AG08396 (cell line): ENCODE measurements around the gene DDX46.
"Not testable (repeated sequence)": the region's sequence is repeated elsewhere in the genome, so short reads cannot be mapped to it uniquely, and the experiment has no call there.

Experiments used
- DNase-seq: peaks from one replicate; pipeline ENCODE4 v3.0.0; 2012; ENCODE audit warnings: low spot score, mixed read lengths

The DDX46 gene

DNA sequence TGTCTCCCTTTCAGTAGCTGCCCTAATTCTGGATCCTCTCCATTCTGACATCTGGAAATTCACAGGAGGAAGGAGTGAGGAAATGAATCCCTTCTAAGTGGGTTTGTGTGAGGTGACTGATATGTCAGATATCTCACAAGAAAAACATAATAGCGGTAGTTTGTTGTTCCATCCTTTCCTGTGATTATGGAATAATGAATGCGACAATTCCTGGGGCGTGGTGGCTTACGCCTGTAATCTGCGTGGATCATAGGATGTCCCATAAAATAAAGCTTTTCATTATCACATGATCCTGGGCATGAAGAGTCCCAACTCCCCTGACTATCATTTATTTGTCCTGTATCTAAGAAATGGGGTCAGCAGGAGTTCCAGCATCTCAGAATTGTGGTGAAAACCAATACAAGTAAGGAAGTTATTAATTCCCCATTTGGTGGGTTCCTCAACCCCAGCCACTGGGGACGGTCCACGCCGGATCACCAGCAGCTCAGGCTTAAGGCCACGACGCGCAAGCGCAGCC is 86.8 kb downstream of the DDX46 start:
- no peak for DNase-seq

DNA sequence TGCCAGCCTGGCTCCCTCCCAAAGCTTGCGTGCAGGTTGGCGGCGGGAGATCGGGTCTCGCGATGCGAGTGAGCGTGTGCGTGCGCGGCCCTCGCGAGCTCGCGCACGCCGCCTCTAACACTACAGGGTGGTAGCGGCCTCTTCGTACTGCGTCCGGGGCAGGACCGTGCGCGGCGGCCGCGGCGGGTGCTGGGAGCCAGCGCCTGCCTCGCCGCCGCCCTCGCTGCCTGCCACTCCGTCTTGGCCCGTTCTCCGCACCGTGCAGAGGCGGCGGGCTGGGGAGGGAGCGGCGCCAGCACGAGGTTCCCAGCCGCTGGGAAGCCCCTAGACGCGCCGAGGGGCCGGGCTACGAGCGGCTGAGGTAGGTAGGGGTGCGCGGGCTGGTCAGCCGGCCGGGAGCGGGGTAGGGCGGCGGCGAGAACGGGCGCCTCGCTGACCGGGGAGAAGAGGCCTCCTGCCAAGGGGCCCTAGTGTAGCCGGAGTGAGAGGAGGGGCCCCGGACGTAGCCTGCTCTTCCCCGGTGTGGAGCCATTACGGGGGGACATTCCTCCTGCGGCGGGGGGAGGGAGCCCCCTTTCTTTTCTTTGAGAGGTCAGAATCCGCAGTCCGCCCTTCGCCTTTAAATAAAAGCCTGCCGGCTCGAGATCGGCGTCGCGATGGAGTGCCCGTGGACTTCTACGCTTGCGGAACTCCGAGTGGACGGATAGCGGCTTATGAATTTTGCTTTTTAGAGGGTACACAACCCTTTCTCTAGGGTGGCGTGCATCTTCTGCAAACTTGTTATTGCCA is 87.5 kb downstream of the DDX46 start, which contains the start of gene C5orf24:
TSS of gene C5orf24 (plus strand) at position 117 of the 789 bp plus-strand sequence. CDS start 8,933 bp downstream, outside the sequence.
- peak; percentile 95 for DNase-seq

DNA sequence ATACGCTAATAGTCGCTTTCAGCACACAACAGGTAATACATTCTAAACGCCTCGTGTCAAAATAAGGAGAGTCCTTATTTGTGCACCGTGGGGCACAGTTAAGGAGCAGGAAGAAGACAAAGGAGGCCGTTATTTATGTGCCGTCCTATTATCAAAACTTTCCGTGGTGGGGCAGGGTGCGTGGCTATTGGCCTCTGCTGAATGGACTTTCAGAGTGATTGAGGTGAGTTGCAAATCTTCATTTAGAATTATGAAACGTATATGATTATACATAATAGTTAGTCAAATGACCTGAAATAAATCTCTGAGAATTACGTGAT is 88.0 kb downstream of the DDX46 start:
- no peak for DNase-seq

DNA sequence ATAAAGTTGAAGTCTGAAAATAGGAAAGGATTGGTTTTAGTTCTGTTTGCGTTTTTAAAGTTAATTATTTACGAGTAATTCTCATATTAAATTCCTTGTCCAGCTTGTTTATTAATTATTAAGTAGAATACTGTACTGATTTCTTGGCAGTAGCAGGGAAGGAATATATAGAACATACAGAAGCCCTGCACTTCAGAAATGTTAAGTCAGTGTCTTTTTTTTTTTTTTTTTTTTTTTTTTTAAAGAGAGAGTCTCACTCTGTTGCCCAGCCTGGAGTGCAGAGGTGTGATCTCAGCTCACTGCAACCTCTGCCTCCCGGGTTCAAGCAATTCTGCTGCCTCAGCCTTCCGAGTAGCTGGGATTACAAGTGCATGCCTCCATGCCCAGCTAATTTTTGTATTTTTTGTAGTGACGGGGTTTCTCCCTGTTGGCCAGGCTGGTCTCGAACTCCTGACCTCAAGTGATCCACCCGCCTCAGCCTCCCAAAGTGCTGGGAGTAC is 90.9 kb downstream of the DDX46 start:
- DNase-seq: not testable (repeated sequence)

DNA sequence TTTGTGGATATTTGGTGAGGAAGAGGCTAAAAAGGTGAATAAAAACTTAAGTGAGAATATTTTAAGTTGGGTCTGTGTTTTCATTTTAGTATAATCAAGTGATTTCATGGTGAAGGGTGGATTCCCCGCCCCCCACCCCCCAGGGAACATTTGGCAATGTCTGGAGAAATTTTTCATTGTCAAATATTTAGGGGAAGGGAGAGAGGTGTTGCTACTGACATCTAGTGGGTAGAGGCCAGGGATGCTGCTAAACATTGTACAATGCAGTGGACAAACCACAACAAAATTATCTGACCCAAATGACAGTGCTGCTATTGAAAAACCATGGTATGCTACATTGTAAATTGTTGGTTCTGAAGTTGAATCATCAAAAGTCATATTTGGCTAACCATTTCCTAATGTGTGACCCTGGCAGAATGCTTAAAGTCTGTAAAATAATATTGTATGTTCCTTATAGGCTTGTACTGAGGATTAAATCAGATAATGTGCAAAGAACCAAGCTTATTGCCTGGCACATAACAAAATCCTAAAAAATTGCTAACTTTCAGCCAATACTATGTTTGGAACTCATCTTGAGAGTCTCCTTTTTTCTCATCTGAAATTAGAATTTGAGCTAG is 92.8 kb downstream of the DDX46 start:
- no peak for DNase-seq

DNA sequence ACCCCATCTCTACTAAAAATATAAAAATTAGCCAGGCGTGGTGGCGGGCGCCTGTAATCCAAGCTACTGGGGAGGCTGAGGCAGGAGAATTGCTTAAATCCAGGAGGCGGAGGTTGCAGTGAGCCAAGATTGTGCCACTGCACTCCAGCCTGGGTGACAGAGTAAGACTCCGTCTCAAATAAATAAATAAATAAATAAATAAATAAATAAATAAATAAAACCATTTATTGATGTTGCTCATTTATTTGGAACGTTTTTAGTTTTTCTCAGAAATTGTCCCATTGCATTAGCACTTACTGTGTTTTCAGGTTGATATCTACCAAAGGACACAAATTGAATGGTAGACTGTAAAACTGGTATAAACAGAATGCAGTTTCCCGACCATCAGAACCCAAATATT is 97.9 kb downstream of the DDX46 start:
- DNase-seq: not testable (repeated sequence)

DNA sequence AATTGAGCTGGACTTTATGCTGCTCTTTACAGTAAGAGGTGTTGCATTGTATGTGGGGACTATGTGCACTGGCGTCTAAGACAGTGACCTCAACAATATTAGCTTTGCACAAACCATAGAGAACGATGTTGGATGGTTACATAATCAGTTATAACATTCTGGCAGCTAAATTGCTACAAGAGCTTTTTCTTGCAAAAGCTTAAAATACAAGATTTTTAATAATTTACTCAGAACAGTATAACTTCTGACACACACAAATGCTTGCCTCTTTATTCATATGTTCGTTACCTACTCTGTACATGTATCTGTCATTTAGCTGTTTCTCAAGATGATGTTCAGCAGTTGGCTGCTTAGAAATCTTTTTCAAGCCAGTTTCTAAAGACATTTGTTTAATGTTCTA is 98.8 kb downstream of the DDX46 start:
- no peak for DNase-seq

DNA sequence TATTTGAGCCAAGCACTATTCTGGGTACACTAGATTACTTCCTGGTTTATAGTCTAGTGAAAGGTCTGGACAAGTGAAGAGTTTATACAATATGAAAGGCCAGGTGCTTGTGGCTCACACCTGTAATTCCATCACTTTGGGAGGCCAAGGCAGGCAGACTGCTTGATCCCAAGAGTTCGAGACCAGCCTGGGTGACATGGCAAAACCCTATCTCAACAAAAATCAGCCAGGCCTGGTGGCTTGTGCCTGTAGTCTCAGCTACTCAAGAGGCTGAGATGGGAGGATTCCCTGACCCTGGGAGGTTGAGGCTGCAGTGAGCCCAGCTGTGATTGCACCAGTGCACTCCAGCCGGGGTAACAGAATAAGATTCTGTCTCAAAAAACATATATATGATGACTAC is 106.1 kb downstream of the DDX46 start:
- no peak for DNase-seq

DNA sequence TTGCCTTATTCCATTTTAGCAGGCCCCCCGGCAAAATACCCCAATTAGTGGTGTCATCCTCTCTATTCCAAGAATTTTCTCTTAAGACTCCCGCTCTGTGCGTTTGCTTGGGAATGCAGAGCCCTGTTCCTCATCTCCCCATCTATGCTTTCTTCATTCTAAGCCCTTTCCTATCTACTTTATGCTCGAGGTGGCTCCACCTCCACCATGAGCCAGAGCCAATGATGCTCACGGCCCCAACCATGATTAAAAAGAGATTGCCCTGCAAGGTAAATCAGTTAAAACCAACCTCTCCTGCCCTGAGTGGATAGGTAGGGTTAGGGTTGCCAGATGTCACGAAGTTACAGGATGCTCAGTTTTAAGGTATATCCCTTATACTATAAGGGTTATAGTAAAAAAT is 114.9 kb downstream of the DDX46 start:
- no peak for DNase-seq

DNA sequence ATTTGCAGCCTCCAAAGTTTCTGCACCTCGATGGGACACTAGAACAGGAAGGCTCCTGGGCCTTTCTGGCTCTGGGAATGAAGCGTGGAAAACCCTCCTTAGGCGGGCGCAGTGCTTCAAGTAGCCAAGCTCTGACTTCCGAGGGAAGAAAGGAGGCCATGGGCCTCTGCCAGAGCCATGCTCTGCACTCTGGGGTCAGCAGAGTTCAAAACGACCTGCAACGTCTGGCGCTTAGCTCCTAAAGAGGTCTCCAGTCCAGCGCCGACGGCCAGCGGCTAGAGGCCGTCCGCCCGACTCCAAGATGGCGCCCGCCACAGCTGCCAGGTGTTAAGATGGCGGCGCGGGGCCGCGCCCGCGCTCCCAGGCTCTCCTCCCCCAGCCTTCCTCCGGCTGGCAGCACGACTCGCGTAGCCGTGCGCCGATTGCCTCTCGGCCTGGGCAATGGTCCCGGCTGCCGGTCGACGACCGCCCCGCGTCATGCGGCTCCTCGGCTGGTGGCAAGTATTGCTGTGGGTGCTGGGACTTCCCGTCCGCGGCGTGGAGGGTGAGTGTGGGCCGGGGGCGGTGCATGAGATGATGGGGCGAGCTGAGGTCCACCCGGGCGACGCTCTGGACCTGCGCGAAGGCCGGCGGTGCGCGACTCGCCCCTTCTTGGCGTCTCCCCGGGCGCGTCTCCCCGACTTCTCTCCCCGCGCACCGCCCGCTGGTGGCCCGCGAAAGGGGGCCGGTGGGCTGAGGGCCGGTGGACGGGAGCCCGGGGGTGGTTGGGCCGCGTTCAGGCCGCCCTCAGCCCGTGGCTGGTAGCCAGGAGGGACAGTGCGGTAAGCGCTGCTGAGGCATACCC is 115.6 kb downstream of the DDX46 start, which contains the start of gene TXNDC15:
TSS of gene TXNDC15 (plus strand) at position 385 of the 844 bp plus-strand sequence. CDS start at position 442, 57 bp downstream.
- peak; percentile 94 for DNase-seq

DNA sequence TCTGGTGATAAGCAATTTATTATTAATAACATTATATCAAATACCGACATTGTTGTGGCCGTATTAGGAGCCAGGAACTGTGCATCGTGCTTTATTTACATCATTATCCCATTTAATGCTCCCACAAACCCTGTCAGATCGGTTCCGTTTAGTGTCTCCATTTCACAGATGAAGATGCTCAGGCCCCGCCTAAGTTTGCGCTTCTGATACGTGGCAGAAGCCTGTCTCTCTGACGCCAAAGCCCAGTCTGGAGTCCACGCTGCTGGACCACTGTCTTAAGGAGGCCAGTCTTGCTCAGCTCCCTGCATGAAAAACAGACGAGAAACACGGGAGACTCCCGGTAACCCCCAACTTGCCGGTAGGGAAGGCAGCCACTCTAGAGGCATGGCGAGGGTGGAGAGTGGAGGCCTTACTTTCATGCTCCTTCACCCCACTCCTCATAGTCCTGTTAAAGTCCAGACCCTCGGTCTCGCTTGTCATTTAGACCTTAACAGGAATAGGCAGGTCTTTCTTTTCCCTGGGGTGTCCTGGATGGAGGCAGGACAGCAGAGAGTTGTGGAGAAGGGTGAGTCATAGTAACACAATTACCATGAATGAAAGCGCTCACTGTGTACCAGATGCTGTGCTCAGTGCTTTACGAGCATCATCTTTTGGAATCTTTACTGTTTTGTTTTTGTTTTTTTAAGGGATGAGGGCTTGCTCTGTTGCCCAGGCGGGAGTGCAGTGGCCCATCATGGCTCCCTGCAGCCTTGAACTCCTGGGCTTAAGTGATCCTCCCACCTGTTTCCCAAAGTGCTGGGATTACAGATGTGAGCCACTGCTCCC is 116.5 kb downstream of the DDX46 start:
- peak; percentile 81 for DNase-seq

DNA sequence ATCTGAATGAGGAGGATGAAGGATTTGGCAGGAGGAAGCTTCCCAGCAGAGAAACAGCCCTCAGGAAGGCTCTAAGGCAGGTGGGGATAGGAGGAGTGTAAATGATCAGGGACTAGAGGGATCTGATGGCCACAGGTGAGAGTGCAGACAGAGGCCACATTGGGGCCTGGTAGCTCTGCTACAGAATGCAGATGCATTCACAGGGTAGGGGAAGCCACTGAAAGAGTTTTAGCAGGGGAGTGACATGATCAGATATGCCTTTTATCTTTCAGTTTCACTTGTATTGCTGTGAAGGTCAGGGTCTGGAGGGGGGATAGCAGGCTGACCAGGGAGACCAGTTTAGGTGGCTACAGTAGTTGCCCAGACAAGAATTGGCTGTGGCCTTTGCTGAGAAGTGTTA is 118.6 kb downstream of the DDX46 start:
- DNase-seq: no peak

DNA sequence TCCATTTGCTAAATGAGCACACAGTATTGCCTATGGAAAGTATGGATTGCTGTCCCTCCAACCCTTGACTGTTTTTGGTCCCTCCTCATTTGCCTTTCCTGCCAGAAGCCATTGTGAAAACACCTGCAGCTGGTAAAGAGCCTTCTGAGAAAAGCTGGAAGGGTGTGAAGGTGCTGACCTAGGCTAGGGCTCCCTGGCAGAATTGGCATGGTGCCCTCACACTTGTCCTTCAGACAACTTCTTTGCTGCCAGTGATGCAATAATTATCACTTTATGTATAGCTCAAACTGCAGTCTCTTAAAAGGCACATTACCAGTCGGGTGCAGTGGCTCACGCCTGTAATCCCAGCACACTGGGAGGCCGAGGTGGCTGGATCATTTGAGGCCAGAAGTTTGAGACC is 119.8 kb downstream of the DDX46 start:
- DNase-seq: no peak

DNA sequence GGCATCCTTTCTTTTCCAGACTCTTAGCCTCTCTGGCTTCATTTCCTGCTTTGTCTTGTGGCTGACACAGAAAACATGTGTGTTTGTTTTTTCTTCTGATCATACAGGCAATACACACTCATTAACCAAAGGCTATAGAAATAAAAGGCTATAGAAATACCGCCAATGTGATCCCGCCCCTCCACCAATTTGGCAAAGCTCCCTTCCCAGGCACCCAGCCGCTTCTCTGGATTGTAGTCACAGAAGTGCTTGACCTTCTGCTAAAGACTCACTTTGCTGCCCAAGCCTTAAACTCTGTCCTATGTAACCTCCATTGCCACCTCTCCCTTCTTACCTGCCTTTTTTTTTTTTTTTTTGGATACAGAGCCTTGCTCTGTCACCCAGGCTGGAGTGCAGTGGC is 120.9 kb downstream of the DDX46 start:
- no peak for DNase-seq
